GM18867 (cell line): ENCODE measurements around the gene SOWAHA.

ENCODE experiments used
- ATAC-seq: cut with Tn5 transposase; IDR thresholded peaks from one replicate; pipeline ENCODE4 v1.9.1; 2021; ENCODE audit warnings: mild to moderate bottlenecking, moderate library complexity; ENCODE audit not compliant: unreplicated experiment

Gene SOWAHA

DNA sequence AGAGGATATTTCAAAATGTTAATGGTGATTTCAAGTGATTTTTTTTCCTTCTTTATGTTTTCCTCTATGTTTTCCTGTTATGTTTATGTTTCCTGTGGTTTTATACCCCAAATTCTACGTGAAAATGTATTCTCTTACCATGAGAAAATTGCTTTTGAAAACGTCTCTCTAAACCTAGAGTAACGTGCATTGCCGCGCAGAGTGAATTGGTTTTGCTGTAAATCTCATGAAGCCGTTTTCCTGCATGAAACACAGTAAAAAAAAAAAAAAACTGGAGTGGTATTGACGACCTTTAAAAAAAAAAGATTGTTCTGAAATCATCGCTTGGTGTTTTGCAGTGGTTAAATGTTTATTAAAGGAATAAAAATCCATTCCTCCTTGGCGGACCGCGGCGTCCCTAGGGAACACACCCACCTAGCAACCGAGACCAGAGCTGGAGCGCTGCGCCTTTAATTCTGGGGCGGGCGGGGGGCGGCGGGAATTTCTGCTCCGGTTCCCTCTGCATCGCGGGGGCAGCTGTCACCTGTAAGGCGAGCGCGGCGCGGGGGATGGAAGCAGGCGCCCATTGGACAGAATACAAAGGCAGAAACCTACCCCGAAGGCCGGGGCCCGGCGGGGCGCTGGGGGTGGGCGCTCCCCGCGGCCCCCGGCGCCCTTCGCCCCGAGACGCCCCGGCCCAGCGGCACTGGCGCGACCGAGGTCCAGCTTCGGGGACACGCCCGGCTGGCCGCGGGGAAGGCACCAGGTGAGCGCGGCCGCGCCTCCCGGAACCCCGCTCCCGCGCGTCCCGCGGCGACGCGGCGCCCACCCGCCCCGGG is at the start of gene SOWAHA:
Gene SOWAHA (plus strand): TSS at position 522 of the 818 bp plus-strand sequence. CDS start 320 bp downstream, outside the sequence.
- ATAC-seq, result peak; percentile 28

DNA sequence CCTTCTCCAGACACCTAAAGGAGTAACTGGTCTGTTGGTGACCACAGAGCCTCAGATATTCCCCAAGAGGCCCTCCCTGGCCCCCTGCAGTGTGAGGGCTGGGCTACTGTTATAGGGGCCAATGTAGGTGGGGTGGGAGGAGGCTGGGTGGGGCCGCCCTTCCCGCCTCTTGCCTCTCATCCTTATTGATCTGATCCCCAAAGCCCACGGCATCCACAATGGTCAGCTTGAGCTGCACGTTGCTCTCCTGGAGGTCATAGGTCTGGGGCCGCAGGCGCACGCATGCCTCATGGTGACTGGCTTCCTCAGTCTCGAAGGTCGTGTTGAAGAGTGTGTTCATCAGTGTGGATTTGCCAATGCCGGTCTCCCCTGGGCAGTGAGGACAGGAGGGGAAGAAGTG is 49.1 kb upstream of the SOWAHA start:
- ATAC-seq, result no peak

GRCh38 chr5:132764671-132765238 is 48.3 kb upstream of the SOWAHA start:
- ATAC-seq, result no peak

- ATAC-seq, result no peak
These were observed 47.6 kb upstream of the SOWAHA start for GRCh38 chr5:132765311-132766019.

DNA sequence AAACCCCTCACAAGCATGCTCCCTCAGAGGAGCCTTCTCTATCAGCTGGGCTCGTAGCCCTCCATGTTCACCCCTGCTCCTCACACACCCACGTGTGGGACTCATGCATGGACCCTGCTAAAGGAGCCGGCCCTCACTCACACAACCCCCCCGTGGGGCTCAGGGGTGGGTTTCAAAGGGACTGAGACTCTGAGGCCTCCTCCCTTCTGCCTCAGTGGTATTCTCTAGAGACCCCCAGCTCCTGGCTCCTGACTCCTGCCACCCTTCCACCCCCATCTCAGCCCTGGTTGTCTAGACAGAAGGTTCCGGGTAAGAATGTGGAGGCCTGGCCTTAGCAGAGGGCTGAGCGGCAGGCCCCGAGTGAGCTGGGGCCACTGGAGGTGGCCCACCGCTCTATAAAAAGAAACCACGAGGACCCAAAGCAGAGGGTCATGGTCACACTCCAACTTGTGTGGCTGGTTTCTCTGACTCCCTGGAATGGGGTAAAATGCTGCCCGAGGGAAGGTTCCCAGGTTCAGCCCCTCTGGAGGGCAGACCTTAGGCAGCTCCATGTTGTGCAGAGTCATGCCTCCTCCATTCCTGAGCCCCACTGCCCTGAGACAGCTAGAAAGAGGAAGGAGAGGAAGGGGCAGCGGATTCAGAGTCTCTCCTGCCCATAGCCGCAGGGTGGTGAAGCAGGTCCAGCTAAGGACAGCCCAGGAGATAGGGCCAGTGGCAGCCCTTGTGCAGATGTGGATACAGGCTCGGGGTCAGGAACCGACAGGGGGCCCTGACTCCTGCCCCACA is 46.9 kb upstream of the SOWAHA start:
- ATAC-seq, result no peak

GRCh38 chr5:132766806-132767055 is 46.4 kb upstream of the SOWAHA start:
- no peak for ATAC-seq

DNA sequence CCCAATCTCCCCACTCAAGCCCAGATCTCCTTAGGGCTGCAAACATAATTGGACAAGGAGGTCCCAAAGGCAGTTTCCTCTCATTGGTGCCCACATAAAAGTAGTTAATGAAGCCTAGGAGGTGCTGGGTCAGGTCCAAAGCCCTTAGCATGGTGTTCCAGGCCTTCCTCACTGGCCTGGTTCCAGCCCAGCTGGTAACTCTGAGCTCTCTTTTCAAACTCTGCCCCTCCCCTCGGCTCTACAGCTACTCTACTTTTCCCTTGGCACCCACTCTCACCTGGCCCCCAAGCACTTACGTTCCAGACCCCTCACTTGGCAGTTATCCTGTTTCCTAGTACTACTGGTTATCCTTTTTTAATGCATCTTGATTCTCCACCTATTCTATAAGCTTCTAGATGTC is 46.0 kb upstream of the SOWAHA start:
- ATAC-seq, result no peak

DNA sequence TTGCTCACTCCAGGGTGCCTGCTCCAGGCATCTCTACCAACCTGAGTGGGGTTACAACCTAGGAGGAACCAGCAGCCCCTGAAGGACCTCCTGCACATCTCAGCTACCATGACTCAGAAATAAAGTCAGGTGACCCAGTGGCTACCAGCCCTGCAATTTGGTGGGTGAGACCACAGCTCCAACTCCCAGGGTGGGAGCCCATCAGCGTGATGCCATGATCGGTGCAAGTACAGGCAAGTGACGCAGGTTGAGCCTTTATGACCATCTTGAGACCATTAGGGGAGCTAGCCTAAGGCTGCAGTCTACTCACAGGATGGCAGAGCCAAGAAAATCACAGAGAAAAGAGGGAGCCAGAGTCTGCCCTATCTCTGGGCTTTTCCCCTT is 44.6 kb upstream of the SOWAHA start:
- ATAC-seq, result no peak

DNA sequence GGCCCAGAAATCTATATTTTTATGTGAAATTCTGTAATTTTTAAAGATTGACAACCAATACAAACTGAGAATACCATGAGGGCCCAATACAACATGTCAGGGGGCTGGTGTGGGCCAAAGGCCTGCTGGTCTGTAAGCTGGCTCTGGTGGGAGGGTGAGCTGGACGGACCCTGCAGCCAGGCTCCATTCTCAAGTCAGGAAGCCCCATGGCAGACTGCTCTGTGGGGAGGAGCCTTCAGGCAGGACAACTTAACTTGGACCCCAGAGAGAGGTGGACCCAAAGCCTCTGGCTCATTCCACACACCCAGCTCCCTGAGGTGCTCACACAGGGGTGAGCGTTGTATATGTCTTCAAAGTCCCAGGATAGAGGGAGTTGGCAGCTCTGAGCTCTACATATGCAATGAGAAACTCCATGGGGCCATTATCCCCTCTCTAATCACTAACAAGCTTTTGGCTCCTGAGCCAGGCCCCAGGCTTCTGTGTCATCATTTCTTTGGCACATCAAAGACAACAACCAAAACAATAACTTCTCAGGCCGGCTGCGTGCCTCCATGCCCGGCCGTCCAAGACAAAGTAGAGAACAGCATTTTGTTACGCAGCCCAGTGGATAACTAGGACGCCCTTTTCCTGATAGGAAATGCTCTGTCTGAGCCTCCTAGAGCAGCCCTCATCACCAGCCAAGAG is 42.5 kb upstream of the SOWAHA start:
- no peak for ATAC-seq

- ATAC-seq, result no peak
These were observed 41.6 kb upstream of the SOWAHA start for GRCh38 chr5:132771503-132771998.

DNA sequence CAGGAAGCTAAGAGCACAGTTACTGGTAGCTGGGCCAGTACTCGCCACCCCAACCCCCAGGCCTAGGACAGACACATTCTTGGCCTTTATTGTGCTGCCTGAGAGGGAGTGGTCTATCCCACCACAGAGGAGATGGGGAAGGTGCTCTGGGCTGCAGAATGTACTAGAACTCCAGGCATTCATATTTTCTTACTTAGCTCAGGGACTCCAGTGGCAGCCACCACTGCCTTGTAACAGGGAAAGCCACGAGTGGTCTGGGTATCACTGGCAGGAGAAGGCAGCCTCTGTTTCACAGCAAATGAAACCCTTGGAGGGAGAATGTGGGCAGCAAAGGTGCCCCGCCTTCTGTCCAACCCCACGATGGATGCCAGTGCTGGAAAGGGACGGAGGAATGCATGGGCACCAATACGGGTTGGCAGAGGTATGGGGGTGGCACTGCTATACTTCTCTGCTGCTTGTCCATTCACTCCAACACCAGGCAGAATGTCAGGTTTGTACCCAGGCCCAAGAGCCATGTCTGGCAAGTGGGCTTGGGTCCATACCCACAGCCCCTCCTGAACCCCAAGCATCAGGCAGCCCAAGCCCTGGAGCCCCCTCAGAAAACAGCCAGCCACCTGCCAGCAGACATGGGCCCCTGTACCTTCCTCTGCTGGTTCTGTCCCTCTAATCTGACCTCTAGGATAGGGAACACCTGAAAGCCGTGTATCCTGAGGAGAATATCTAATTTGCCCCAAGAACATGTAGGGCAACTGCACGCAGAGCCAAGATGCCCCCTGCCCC is 40.6 kb upstream of the SOWAHA start:
- ATAC-seq, result no peak

DNA sequence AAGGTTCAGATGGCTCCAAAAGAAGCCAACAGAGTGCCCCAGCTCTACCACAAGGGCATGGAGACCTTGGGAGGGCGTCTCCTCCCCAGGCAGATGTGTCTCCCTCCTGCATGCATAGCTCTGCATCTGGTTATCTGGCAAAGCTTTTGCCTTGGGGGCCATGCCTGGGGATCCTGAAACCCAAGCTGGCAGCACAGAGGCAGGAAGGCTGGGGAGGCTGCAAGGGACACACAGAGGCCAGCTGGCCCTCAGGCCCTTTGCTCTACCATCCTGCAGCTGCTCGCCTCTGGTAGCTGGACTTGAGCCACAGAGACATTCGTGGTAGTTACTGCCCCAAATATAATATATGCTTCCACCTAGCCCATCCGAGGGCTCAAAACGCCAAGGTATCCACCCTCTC is 40.0 kb upstream of the SOWAHA start:
- no peak for ATAC-seq

GRCh38 chr5:132773601-132774355 is 39.3 kb upstream of the SOWAHA start:
- ATAC-seq, result no peak

DNA sequence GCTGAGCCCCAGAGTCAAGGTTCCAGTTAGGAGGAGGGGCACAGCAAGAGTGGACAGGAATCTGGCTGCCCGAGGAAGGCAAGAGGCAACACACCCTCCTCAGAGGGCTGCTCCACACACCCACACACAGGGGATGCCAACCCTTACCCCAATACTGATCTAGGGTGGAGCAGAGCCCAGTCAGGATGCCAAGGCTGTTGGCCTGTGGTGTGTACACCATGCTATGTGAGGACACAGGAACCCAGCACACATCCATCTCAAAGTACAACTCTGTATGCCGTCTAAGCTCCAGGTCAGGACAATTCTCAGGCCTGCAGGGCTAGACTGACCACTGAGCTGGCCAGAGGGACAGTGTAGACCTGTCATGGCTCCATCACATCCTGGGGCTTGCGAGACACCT is 38.7 kb upstream of the SOWAHA start:
- ATAC-seq, result no peak

- ATAC-seq, result no peak
These were observed 38.2 kb upstream of the SOWAHA start for GRCh38 chr5:132774896-132775295.

DNA sequence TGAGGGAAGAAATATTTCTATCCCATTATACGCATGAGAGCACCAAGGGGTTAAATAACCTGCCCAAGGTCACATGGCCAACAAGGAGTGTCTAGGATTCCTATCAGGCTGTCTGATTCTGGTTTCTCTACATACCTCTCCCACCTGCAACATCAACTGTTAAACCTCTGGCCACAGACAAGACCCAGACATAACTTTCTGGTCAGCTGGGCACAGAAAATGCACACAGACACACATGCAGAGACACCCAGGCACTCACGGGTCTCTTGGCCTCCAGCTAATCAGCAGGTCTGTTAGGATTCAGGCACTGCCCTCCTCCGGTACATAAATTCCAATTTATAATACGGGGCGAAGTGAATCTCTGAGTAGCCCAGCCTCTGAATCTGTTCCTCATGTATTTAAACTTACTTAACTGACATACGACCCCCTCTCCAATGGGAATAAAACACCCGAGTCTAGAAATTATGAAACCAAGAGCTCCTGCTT is 37.6 kb upstream of the SOWAHA start:
- no peak for ATAC-seq

GRCh38 chr5:132776131-132776937 is 36.8 kb upstream of the SOWAHA start:
- ATAC-seq, result peak; percentile 1

GRCh38 chr5:132776938-132777208 is 36.2 kb upstream of the SOWAHA start:
- ATAC-seq, result no peak
